Retinal pigment epithelial cell (primary cell): Measurements from ENCODE around the gene TSC22D4.

Experiments used
- DNase-seq: peaks from one replicate; pipeline ENCODE4 v3.0.0-alpha.2; 2010; ENCODE audit warnings: low read depth
- H3K4me3 ChIP-seq: 2 replicates; pipeline ENCODE4 v1.5.1; 2011; ENCODE audit warnings: mild to moderate bottlenecking, low read length, control low read depth, moderate library complexity
- CTCF ChIP-seq: conservative IDR thresholded peaks from 2 replicates; pipeline ENCODE4 v1.5.1; 2011; ENCODE audit warnings: low read depth, low read length, control low read depth, inconsistent platforms

Gene TSC22D4

DNA sequence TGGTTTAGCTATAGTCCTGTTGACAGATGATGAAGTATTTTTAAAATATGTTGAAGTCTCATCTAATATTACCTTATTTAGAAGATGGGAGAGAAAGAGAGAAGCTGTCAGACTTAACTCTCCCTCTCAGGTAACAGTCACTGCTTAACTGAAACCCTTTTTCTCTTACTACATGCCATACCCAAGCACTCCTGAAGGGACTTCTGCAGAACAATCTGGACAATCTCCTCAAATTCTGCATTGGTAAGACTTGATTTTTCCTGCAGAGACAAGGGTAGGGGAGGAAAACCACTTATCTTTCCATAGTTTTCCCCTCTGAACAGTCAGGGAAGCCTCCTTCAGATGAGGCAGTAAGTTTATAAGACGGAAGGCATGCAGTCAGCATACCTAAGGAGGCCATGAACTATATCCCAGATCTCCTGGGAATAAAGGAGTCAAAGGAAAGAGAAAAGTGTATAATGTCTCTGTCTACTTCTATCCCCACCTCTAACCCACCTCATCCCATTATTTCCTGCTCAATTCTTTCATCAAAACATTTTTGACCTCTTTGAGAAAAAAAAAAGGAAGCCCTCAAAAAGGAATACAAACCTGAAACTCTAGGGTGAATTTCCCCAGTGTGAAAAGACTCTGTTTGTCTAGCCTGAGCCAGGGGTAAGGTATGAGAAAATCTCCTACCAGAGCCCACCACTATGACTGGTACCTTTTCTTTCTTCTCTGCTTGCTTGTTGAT is 59.9 kb downstream of the TSC22D4 start:
- no peak for DNase-seq
- TF ChIP-seq CTCF: no peak
- H3K4me3 ChIP-seq: no peak overlapping the region
